CD4-positive, alpha-beta T cell treated with Interleukin-17A for 4 hours (primary cell): Measurements from ENCODE around the gene HPCAL1.
A peak's percentile ranks its signal among the peaks of the same experiment; 100 is the strongest.
"Not testable (repeated sequence)": the region's sequence is repeated elsewhere in the genome, so short reads cannot be mapped to it uniquely, and the experiment has no call there.

Experiments
- DNase-seq: peaks from one replicate; pipeline ENCODE4 v3.0.0-alpha.2; 2020; ENCODE audit warnings: mixed read lengths

Gene HPCAL1

GRCh38 chr2:10430886-10431622 lies 128.3 kb downstream of the HPCAL1 start:
- no peak for DNase-seq

- DNase-seq = no peak
Observed at GRCh38 chr2:10431797-10432196, 129.1 kb downstream of the HPCAL1 start.

GRCh38 chr2:10432311-10433181 lies 129.8 kb downstream of the HPCAL1 start:
- no peak for DNase-seq

- DNase-seq = no peak
Observed at GRCh38 chr2:10433264-10433946, 130.7 kb downstream of the HPCAL1 start.

- DNase-seq = no peak
Observed at GRCh38 chr2:10433947-10434885, 131.5 kb downstream of the HPCAL1 start.

GRCh38 chr2:10434886-10435819 lies 132.4 kb downstream of the HPCAL1 start:
- peak; percentile 81 for DNase-seq

GRCh38 chr2:10435820-10436204 lies 133.1 kb downstream of the HPCAL1 start:
- DNase-seq = no peak

GRCh38 chr2:10436583-10437110 lies 133.9 kb downstream of the HPCAL1 start:
- DNase-seq = no peak

- no peak for DNase-seq
Observed at GRCh38 chr2:10437806-10438205, 135.1 kb downstream of the HPCAL1 start.

GRCh38 chr2:10438688-10439087 lies 136.0 kb downstream of the HPCAL1 start:
- no peak for DNase-seq

GRCh38 chr2:10439185-10439879 lies 136.6 kb downstream of the HPCAL1 start:
- no peak for DNase-seq

- DNase-seq = no peak
Observed at GRCh38 chr2:10439971-10440370, 137.3 kb downstream of the HPCAL1 start.

GRCh38 chr2:10440736-10441135 lies 138.0 kb downstream of the HPCAL1 start:
- no peak for DNase-seq

GRCh38 chr2:10441948-10442347 lies 139.2 kb downstream of the HPCAL1 start:
- no peak for DNase-seq

- not testable (repeated sequence) for DNase-seq
Observed at GRCh38 chr2:10442469-10443126, 139.9 kb downstream of the HPCAL1 start.

- no peak for DNase-seq
Observed at GRCh38 chr2:10444463-10444862, 141.8 kb downstream of the HPCAL1 start.

GRCh38 chr2:10446631-10447030 lies 143.9 kb downstream of the HPCAL1 start:
- no peak for DNase-seq

- DNase-seq = peak; percentile 51
Observed at GRCh38 chr2:10447300-10447894, 144.7 kb downstream of the HPCAL1 start.

- peak; percentile 99 for DNase-seq
Observed at GRCh38 chr2:10447895-10448575, 145.3 kb downstream of the HPCAL1 start, which contains the start of gene ODC1. Gene ODC1 (minus strand): TSS chr2:10448327. CDS start chr2:10445032, 3,295 bp downstream.
